GM21367 (cell line): ENCODE data around the gene NRF1.
"Not testable (repeated sequence)": the region's sequence is repeated elsewhere in the genome, so short reads cannot be mapped to it uniquely, and the experiment has no call there.

Experiments
- ATAC-seq: cut with Tn5 transposase; IDR thresholded peaks from one replicate; pipeline ENCODE4 v1.9.1; 2021; ENCODE audit not compliant: unreplicated experiment

NRF1 gene

DNA sequence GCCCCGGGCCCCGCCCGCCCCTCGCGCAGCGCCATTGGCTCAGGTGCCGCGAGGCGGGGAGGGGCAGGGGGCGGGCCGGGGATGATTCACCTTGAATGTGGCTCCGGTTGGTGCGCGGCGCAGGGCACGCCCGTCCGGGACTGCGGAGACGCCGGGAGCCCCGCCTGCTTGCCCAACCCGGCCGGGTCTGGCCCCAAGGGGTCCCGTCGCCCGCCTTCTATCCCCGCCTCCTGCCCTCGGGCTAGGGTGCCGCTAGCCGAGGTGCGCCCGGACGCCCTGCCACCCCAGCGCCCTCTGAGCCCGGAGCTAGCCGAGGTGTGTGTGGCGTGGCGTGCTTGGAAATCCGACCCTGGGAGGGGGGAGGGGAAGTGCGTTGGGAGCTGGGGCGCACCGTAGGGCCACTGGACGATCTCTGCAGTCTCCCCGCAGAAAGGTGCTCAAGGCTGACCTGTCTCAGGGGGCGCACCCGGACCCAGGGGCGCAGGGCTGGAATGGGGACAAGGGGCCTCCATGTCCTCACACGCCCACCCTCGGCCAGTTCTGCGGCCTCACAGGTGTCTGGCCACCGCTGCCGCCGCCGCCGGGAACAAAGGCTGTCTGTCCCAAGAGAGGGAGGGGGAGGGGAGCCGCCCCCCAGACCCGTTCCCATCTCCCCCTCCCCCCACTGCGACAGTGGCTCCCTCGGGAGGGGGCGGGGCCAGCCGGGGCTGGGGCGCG lies 168.9 kb downstream of the NRF1 start:
- no peak for ATAC-seq

DNA sequence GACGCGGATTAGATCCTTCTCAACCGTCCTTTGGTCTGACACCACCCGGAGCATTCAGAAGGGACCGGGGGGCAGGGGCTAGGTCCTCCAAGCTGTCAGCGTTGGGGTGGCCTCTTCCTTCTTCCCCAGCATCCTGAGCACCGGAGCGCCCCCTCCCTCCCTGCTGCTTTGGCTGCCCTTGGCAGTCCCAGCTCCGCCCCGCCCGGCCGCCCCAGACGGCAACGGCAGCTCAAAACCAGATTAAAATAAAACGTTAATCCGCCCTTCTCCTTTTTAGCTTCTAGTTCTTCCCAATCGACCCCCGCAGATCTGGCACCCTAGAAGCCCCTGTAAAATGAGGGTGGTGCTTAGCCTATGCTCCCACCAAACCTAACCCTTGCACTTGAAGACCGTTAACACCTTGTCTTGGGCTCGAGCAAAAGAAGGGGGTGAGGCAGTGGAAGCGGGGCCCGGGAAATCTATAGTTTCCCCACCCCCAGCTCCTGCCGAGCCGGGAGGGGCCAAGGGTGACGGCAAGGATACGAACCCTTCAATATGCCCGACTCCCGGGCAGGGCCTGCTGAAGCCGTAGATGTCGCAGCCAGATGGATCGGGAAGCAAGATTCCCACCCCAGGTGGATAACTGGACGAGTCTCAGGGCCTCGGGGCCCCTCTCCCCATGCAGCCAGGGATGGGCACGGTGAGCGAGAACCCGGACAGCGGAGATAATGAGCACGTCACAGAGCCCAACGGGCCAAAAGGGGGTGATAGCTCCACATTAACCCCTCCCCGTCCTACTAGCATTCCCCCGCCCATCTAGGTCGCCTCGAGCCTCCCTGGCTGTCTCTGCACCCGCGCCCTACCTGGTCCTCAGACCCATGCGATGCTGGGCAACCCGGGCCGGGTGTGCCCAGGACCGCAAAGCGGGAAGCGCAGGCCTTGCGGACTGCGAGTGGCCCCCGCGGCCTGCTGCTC lies 169.7 kb downstream of the NRF1 start:
- no peak for ATAC-seq

GRCh38 chr7:129781928-129782817 lies 170.7 kb downstream of the NRF1 start:
- no peak for ATAC-seq

DNA sequence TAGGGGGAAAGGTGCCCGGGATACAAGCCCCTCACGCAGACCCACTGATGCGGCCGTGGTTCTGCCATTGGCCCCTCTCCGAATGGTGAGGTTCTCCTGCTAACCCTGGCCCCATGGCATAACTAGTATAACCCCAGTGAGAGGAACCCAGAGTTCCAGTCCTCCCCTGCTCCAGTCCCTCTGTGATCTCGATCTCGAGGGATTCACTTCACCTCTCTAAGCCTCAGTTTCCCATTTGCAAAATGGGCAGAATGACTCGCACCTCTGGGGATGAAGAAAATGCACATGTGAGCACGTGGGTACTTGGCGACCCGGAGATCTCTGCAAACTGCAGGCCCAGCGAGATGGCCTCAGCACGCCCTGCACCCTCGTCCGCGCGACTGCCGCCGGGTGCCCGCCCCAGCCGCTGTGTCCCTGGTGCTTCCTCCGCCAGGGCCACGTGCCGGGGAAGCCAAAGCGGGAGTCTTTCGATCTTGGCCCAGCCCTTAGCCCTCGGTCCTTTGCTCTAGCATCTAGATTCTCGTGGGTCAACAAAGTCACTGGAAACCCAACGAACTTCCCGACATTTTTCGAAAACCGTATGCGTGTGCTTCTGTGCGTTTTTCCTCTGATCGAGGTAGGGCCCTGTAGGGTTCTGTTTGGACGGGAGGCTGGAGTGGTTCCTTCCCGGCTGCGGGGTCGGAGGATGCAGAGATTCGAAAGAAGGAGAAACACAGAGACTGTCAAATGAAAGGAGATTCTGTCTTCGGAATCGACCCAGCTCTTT lies 171.5 kb downstream of the NRF1 start:
- no peak for ATAC-seq

- ATAC-seq = no peak
Measured at GRCh38 chr7:129783584-129783919, 172.0 kb downstream of the NRF1 start.

GRCh38 chr7:129784437-129784782 lies 172.9 kb downstream of the NRF1 start:
- ATAC-seq = no peak

- no peak for ATAC-seq
Measured at GRCh38 chr7:129784783-129785684, 173.5 kb downstream of the NRF1 start.

- no peak for ATAC-seq
Measured at GRCh38 chr7:129785685-129786514, 174.4 kb downstream of the NRF1 start.

GRCh38 chr7:129786825-129787563 lies 175.5 kb downstream of the NRF1 start:
- no peak for ATAC-seq

GRCh38 chr7:129789000-129789399 lies 177.5 kb downstream of the NRF1 start:
- ATAC-seq = no peak

DNA sequence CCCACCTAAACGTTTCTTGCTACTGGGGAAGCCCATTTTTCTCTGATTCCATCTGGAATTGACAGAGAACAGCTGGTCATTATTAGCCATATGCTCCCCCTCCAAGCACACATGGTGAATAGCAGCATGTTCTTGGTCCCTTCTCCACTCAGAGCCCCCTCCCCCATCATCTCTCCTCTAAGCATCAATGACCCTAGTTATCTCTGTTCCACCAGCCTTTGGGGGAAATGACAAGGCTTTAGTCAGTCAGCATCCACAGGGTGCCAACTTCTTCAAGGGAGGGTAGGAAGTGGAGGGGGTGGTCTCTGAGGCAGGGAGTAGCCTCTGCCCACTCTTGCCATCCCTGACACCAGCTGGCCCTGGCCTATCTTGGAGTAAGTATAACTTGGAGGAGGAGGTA lies 178.1 kb downstream of the NRF1 start:
- ATAC-seq = no peak

DNA sequence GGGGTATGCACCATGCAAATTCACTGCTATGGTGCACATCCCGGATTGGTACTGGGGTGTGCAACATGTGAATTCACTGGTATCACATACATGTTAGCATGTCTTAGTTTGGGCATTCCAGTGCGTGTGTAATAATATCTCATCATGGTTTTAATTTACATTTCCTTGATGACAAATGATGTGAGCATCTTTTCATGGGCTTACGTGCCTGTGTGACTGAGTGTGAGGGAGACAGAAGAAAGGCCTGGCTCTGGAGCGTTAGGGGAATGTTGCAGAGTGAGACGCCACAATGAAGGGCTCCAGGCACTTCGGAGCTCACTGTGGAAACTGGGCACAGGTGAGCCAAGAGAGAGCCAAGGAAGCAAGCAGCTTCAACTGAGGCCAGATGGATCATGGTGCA lies 178.6 kb downstream of the NRF1 start:
- no peak for ATAC-seq

DNA sequence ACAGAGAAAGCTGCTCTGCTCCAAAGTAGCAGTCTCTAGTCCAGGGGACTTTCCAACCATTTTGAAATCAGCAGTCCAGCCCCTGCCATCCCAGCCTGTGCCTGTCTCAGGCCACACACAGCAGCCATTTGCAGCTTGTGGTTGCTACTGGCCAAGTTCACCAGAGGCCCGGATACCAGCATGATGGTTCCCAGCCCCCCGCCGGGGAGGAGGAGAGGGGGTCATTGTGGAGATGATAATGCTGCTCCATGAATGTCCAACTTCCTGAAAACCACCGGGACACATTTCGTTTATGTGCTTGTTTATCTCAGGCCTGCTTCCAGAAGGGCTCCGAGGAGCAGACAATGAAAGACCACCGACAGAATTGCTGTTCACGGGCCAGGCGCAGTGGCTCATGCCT lies 181.2 kb downstream of the NRF1 start:
- no peak for ATAC-seq

- ATAC-seq = no peak
Measured at GRCh38 chr7:129793506-129794310, 182.2 kb downstream of the NRF1 start.

GRCh38 chr7:129794461-129794860 lies 182.9 kb downstream of the NRF1 start:
- not testable (repeated sequence) for ATAC-seq

- no peak for ATAC-seq
Measured at GRCh38 chr7:129796186-129796775, 184.8 kb downstream of the NRF1 start.
